ENCODE results near the gene C1orf74.

- TF ChIP-seq JUND (IDR thresholded peaks at IDR 0.05): no peak
- TF ChIP-seq MAX (IDR thresholded peaks at IDR 0.05): no peak
- no peak for TF ChIP-seq SRF (IDR thresholded peaks at IDR 0.05; ENCODE audit: low read depth)
- TF ChIP-seq RAD21 (IDR thresholded peaks at IDR 0.05; ENCODE audit: low read depth): no peak
- no peak for TF ChIP-seq CEBPB (IDR thresholded peaks at IDR 0.05; ENCODE audit: low read depth)
Observed at GRCh38 chr1:209787551-209787950, 3.2 kb upstream of the C1orf74 start.
